HepG2 (cell line): ENCODE results near the gene LYST. TPM values are rescaled to one million over a fixed set of nuclear protein-coding genes. Genes with fewer than 3 reads are reported as not detected.

Source experiments
- KAT8 ChIP-seq: IDR thresholded peaks from 2 replicates; pipeline ENCODE4 v1.6.1; 2016; ENCODE audit warnings: missing genetic modification reagents, missing compliant biosample characterization
- MED1 ChIP-seq: sonication (generic); formaldehyde crosslinking; IDR thresholded peaks from 2 replicates; pipeline ENCODE4 v1.4.0; 2020; ENCODE audit warnings: missing genetic modification reagents
- MEIS2 ChIP-seq: sonication (generic); formaldehyde crosslinking; IDR thresholded peaks from 2 replicates; pipeline ENCODE4 v1.9.0; 2021; ENCODE audit warnings: mild to moderate bottlenecking, missing genetic modification reagents
- NFE2L1 ChIP-seq: sonication (generic); formaldehyde crosslinking; IDR thresholded peaks from 2 replicates; pipeline ENCODE4 v1.4.0; 2020; ENCODE audit warnings: missing genetic modification reagents, mild to moderate bottlenecking, borderline replicate concordance
- NONO ChIP-seq, 2 experiments: fragments of 450-650 bp in 1 of 2; sonication (generic) in 1 of 2; formaldehyde crosslinking in 1 of 2; IDR thresholded peaks in 1 of 2; conservative IDR thresholded peaks in 1 of 2; 2 replicates each; pipeline versions ENCODE4 v1.6.1 to v1.8.0; 2017 to 2022; ENCODE audit warnings: mild to moderate bottlenecking in 1 of 2, missing genetic modification reagents in 1 of 2, moderate library complexity in 1 of 2
- PRPF4 ChIP-seq: fragments of 200-400 bp; formaldehyde crosslinking; IDR thresholded peaks from 2 replicates; pipeline ENCODE4 v1.6.1; 2016; ENCODE audit warnings: low read length, low read depth; ENCODE audit not compliant: poor library complexity, severe bottlenecking
- RFXANK ChIP-seq: IDR thresholded peaks from 2 replicates; pipeline ENCODE4 v1.6.1; 2016
- RXRA ChIP-seq: sonication (generic); formaldehyde crosslinking; IDR thresholded peaks from 2 replicates; pipeline ENCODE4 v1.5.1; 2020; ENCODE audit warnings: missing genetic modification reagents
- TP53 ChIP-seq: sonication (generic); formaldehyde crosslinking; conservative IDR thresholded peaks from 2 replicates; pipeline ENCODE4 v1.4.0; 2020; ENCODE audit warnings: missing genetic modification reagents
- ZFP36L2 ChIP-seq: sonication (generic); formaldehyde crosslinking; IDR thresholded peaks from 2 replicates; pipeline ENCODE4 v1.4.0; 2020; ENCODE audit warnings: missing genetic modification reagents
- ZNF30 ChIP-seq: sonication (generic); formaldehyde crosslinking; IDR thresholded peaks from 2 replicates; pipeline ENCODE4 v1.5.0; 2020; ENCODE audit warnings: mild to moderate bottlenecking, missing genetic modification reagents
- ZNF674 ChIP-seq: sonication (generic); formaldehyde crosslinking; IDR thresholded peaks from 2 replicates; pipeline ENCODE4 v1.5.0; 2020; ENCODE audit warnings: low read depth, mild to moderate bottlenecking, missing genetic modification reagents
- ZNF709 ChIP-seq: sonication (generic); formaldehyde crosslinking; IDR thresholded peaks from 2 replicates; pipeline ENCODE4 v1.5.0; 2020; ENCODE audit warnings: mild to moderate bottlenecking, missing genetic modification reagents
- ZSCAN21 ChIP-seq: sonication (generic); formaldehyde crosslinking; IDR thresholded peaks from 2 replicates; pipeline ENCODE4 v1.8.0; 2022; ENCODE audit warnings: mild to moderate bottlenecking, missing genetic modification reagents, moderate library complexity, borderline replicate concordance
- polyA plus RNA-seq, 8 experiments: library from polyadenylated mRNA; depleted of rRNA in 3 of 8; stranded (reverse) in 7 of 8; unstranded in 1 of 8; fragments of >200 nt; fragmentation: Illumina TruSeq in 4 of 8; extraction: Trizol in 4 of 8; gene quantifications; 2 replicates each; pipeline versions ENCODE4 v1.2.1 to v1.2.3, GENCODE V29; 2011 to 2016; ENCODE audit warnings: low read depth in 4 of 8, missing spikeins in 1 of 8, mixed read lengths in 1 of 8; ENCODE audit not compliant: insufficient read depth in 1 of 8
- total RNA-seq, 5 experiments: library from RNA; depleted of rRNA; stranded (reverse); fragments of >200 nt; fragmentation: Illumina TruSeq; extraction: Trizol; gene quantifications; 2 replicates each; pipeline ENCODE4 v1.2.3, GENCODE V29; 2016; ENCODE audit warnings: low read depth in 1 of 5
- TF ChIP-seq, protein P1 (sequence below): sonication (generic); formaldehyde crosslinking; IDR thresholded peaks from 2 replicates; pipeline ENCODE4 v1.4.0; 2020; ENCODE audit warnings: missing genetic modification reagents, borderline replicate concordance
- TF ChIP-seq, protein P2 (sequence below), 2 experiments: fragments of 450-650 bp in 1 of 2; sonication (generic) in 1 of 2; formaldehyde crosslinking; IDR thresholded peaks; 2 replicates each; pipeline versions ENCODE4 v1.5.0 to v1.8.0; 2020 to 2022; ENCODE audit warnings: mild to moderate bottlenecking in 1 of 2, missing genetic modification reagents in 1 of 2
- TF ChIP-seq, protein P3 (sequence below), 2 experiments: sonication (generic) in 1 of 2; formaldehyde crosslinking in 1 of 2; IDR thresholded peaks; 2 replicates each; pipeline versions ENCODE4 v1.6.1 to v1.9.0; 2014 to 2022; ENCODE audit warnings: antibody characterized with exemption in 1 of 2, borderline replicate concordance in 1 of 2, inconsistent platforms in 1 of 2, low read depth in 1 of 2, missing genetic modification reagents in 1 of 2

Gene LYST
- total and polyA plus RNA-seq, 2 of the 13 experiments (the other 11 are each of a cell fraction or from before 2014, with no cell fraction given), result 0.91 to 2.5 TPM

DNA sequence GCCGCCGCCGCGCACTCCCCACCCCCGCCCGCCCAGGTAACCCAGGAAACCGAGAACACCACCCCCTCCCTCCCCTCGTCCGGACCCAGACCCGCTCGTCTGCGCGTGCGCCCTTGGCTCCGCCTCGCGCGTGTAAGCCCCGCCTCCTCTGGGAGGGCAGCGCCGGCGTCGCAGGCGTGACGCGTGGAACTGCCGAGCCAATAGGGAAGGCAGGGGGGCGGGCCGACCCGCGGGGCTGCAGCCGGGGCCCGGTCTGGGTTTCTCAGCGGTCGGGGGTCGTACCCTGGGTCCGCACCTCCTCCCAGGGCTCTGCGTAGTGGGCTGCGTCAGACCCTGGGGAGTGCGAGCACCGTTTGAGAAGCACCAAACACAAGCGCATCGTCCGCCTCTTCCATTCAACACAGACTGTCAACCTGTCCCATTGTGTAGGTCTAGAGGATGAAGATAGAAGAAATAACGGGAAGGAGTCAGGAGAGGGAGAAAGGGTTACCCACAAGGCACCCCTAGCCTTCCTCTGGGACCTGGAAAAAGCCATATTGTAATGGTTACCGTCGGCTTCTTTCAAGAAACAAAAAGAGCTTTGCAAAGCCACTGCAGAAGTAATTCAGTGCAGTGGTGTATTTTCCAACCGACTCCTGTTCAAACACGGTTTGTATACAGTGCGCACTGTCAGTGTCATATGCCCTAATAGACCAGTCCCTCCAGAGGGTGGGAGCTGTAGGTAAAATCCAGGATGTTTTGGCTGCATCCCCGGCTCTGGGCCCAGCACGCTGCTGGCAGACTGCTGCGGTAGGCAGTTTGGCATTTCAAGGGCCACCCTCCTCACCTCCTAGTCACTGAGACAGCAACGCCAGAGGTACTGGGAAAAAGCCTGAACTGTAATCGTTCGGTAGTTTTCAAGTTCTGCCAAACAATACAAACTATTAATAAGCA is 473 bp upstream of the LYST start (continued):
- TF ChIP-seq, protein P1, sequence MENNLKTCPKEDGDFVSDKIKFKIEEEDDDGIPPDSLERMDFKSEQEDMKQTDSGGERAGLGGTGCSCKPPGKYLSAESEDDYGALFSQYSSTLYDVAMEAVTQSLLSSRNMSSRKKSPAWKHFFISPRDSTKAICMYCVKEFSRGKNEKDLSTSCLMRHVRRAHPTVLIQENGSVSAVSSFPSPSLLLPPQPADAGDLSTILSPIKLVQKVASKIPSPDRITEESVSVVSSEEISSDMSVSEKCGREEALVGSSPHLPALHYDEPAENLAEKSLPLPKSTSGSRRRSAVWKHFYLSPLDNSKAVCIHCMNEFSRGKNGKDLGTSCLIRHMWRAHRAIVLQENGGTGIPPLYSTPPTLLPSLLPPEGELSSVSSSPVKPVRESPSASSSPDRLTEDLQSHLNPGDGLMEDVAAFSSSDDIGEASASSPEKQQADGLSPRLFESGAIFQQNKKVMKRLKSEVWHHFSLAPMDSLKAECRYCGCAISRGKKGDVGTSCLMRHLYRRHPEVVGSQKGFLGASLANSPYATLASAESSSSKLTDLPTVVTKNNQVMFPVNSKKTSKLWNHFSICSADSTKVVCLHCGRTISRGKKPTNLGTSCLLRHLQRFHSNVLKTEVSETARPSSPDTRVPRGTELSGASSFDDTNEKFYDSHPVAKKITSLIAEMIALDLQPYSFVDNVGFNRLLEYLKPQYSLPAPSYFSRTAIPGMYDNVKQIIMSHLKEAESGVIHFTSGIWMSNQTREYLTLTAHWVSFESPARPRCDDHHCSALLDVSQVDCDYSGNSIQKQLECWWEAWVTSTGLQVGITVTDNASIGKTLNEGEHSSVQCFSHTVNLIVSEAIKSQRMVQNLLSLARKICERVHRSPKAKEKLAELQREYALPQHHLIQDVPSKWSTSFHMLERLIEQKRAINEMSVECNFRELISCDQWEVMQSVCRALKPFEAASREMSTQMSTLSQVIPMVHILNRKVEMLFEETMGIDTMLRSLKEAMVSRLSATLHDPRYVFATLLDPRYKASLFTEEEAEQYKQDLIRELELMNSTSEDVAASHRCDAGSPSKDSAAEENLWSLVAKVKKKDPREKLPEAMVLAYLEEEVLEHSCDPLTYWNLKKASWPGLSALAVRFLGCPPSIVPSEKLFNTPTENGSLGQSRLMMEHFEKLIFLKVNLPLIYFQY (CRISPR knock-in tag), result 0 out of 2 replicates have a peak, but pooled peaks have one; percentile 12
- TF ChIP-seq ZSCAN21 (CRISPR knock-in tag) (peak; percentile 41; the same call in 1 of the 2 replicates), ZFP36L2 (CRISPR knock-in tag) (no peak), PRPF4 (no peak), KAT8 (CRISPR knock-in tag) (peak; percentile 89), TP53 (CRISPR knock-in tag) (no peak), RFXANK (CRISPR knock-in tag) (no peak), MEIS2 (no peak), MED1 (no peak), ZNF30 (CRISPR knock-in tag) (no peak), ZNF674 (CRISPR knock-in tag) (no peak), NFE2L1 (CRISPR knock-in tag) (no peak), RXRA (CRISPR knock-in tag) (no peak), NONO (IDR thresholded peaks at IDR 0.05) (no peak), NONO (CRISPR knock-in tag; conservative IDR thresholded peaks at IDR 0.05) (no peak), ZNF709 (CRISPR knock-in tag) (no peak; the same call in 1 of the 2 replicates)
- TF ChIP-seq, protein P2, sequence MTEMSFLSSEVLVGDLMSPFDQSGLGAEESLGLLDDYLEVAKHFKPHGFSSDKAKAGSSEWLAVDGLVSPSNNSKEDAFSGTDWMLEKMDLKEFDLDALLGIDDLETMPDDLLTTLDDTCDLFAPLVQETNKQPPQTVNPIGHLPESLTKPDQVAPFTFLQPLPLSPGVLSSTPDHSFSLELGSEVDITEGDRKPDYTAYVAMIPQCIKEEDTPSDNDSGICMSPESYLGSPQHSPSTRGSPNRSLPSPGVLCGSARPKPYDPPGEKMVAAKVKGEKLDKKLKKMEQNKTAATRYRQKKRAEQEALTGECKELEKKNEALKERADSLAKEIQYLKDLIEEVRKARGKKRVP (CRISPR knock-in tag; IDR thresholded peaks at IDR 0.05), result no peak
- TF ChIP-seq, protein P3, sequence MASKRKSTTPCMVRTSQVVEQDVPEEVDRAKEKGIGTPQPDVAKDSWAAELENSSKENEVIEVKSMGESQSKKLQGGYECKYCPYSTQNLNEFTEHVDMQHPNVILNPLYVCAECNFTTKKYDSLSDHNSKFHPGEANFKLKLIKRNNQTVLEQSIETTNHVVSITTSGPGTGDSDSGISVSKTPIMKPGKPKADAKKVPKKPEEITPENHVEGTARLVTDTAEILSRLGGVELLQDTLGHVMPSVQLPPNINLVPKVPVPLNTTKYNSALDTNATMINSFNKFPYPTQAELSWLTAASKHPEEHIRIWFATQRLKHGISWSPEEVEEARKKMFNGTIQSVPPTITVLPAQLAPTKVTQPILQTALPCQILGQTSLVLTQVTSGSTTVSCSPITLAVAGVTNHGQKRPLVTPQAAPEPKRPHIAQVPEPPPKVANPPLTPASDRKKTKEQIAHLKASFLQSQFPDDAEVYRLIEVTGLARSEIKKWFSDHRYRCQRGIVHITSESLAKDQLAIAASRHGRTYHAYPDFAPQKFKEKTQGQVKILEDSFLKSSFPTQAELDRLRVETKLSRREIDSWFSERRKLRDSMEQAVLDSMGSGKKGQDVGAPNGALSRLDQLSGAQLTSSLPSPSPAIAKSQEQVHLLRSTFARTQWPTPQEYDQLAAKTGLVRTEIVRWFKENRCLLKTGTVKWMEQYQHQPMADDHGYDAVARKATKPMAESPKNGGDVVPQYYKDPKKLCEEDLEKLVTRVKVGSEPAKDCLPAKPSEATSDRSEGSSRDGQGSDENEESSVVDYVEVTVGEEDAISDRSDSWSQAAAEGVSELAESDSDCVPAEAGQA (IDR thresholded peaks at IDR 0.05; ENCODE audit: low read depth), result 0 out of 2 replicates have a peak, but pooled peaks have one; percentile 35
- TF ChIP-seq, protein P3 (CRISPR knock-in tag; IDR thresholded peaks at IDR 0.05; ENCODE audit: borderline replicate concordance), result no peak
